HUES6 (cell line): ENCODE data around the gene KCNQ5.
"Not testable (repeated sequence)": the region's sequence is repeated elsewhere in the genome, so short reads cannot be mapped to it uniquely, and the experiment has no call there.

ENCODE experiments used
- H3K27ac ChIP-seq: 2 replicates; pipeline ENCODE4 v1.7.0; 2013; ENCODE audit warnings: low read depth, mild to moderate bottlenecking, low read length, inconsistent platforms
- H3K27me3 ChIP-seq: 2 replicates; pipeline ENCODE4 v1.6.1; 2013; ENCODE audit warnings: low read length; ENCODE audit not compliant: control insufficient read depth, insufficient read depth
- H3K36me3 ChIP-seq: 2 replicates; pipeline ENCODE4 v1.6.1; 2013; ENCODE audit warnings: low read length; ENCODE audit not compliant: control insufficient read depth, insufficient read depth
- H3K4me1 ChIP-seq: 2 replicates; pipeline ENCODE4 v1.6.1; 2013; ENCODE audit warnings: low read length; ENCODE audit not compliant: control insufficient read depth, insufficient read depth
- H3K4me3 ChIP-seq: 2 replicates; pipeline ENCODE4 v1.5.1; 2013; ENCODE audit warnings: low read depth, low read length
- H3K9ac ChIP-seq: one replicate; pipeline ENCODE4 v1.6.1; 2013; ENCODE audit warnings: mild to moderate bottlenecking, low read length
- H3K9me3 ChIP-seq: 2 replicates; pipeline ENCODE4 v1.6.1; 2013; ENCODE audit warnings: low read depth, low read length; ENCODE audit not compliant: control insufficient read depth, insufficient read depth

The KCNQ5 gene

DNA sequence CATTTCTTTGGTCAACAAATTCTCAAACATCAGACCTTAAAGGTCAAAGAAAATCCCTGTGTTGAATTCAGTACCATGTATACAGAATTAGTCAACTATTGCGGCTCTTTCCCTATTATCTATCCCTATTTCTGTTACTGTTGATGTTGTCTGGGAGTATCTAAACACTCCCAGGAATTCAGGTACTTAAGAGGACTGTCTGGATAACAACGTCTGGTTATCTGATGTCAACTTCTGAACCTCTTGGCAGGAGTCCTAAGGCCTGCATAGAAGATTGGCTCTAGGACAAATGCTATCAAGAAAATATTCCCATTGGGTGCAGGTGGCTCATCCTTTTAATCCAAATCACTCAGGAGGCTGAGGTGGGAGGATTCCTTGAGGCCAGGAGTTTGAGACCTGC, 347.8 kb downstream of the KCNQ5 start:
- Histone ChIP-seq H3K9me3 (no peaks in the 10 kb centered on the region), H3K27me3 (no peaks in the 10 kb centered on the region), H3K4me3 (no peak overlapping the region), H3K36me3 (no peaks in the 10 kb centered on the region), H3K27ac (no peak overlapping the region), H3K4me1 (no peaks in the 10 kb centered on the region), H3K9ac (no peak overlapping the region)

GRCh38 chr6:72972579-72972978, 350.7 kb downstream of the KCNQ5 start:
- Histone ChIP-seq H3K36me3 (no peaks in the 10 kb centered on the region), H3K9me3 (no peaks in the 10 kb centered on the region), H3K27me3 (no peaks in the 10 kb centered on the region), H3K9ac (no peak overlapping the region), H3K4me3 (no peak overlapping the region), H3K27ac (no peak overlapping the region), H3K4me1 (peaks cover 8% of the 10 kb centered on the region)

GRCh38 chr6:72974276-72974675, 352.4 kb downstream of the KCNQ5 start:
- no peaks in the 10 kb centered on the region for H3K36me3 ChIP-seq
- no peaks in the 10 kb centered on the region for H3K27me3 ChIP-seq
- no peak overlapping the region for H3K9ac ChIP-seq
- no peaks in the 10 kb centered on the region for H3K9me3 ChIP-seq
- no peak overlapping the region for H3K27ac ChIP-seq
- H3K4me1 ChIP-seq, result peaks cover 8% of the 10 kb centered on the region
- no peak overlapping the region for H3K4me3 ChIP-seq

DNA sequence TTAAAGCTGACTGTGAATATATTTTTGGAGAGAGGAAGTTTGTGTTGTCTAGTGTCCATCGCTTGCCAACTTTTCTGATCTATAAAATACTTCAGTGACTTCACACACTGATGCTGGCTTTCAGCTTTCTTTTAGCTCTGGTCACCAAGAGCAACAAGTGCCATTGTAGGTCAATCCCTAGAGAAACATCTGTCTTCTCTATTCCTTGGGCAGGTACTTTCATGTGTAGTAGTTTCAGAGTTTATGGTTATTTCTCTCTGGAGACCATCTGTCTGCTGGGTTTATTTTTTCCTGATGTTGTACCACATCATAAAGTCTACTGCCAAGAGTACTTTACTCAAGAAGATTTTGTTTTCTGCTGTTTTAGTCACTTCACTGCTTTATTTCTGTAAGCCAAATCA, 353.5 kb downstream of the KCNQ5 start:
- H3K4me3 ChIP-seq, result no peak overlapping the region
- H3K27ac ChIP-seq, result no peak overlapping the region
- peaks cover 8% of the 10 kb centered on the region for H3K4me1 ChIP-seq
- no peaks in the 10 kb centered on the region for H3K27me3 ChIP-seq
- no peak overlapping the region for H3K9ac ChIP-seq
- no peaks in the 10 kb centered on the region for H3K9me3 ChIP-seq
- H3K36me3 ChIP-seq, result no peaks in the 10 kb centered on the region

DNA sequence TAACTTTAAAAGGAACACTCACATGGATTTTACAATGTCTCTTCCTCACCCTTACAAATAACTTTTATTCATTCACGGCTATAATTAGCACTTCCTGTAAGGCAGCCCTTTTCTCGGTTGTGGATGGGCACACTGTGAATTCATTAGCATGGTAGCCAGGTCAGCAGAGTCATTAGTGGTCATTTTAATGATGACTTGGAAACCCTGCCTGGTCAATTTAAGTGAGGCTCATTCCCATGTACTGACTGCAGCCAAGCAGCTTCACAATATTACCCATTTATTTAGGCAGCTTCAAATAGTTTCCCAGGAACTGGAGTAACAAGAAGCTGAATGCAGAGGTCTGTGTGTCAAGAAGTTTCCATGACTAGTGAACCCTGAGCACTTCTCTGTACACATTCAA, 354.6 kb downstream of the KCNQ5 start:
- H3K36me3 ChIP-seq, result no peaks in the 10 kb centered on the region
- H3K27me3 ChIP-seq, result no peaks in the 10 kb centered on the region
- no peak overlapping the region for H3K27ac ChIP-seq
- no peak overlapping the region for H3K4me3 ChIP-seq
- H3K9ac ChIP-seq, result no peak overlapping the region
- H3K9me3 ChIP-seq, result no peaks in the 10 kb centered on the region
- peaks cover 8% of the 10 kb centered on the region for H3K4me1 ChIP-seq

GRCh38 chr6:72977114-72977513, 355.2 kb downstream of the KCNQ5 start:
- Histone ChIP-seq H3K9me3 (no peaks in the 10 kb centered on the region), H3K9ac (no peak overlapping the region), H3K27me3 (no peaks in the 10 kb centered on the region), H3K36me3 (no peaks in the 10 kb centered on the region), H3K4me1 (peaks cover 8% of the 10 kb centered on the region), H3K4me3 (no peak overlapping the region), H3K27ac (no peak overlapping the region)

DNA sequence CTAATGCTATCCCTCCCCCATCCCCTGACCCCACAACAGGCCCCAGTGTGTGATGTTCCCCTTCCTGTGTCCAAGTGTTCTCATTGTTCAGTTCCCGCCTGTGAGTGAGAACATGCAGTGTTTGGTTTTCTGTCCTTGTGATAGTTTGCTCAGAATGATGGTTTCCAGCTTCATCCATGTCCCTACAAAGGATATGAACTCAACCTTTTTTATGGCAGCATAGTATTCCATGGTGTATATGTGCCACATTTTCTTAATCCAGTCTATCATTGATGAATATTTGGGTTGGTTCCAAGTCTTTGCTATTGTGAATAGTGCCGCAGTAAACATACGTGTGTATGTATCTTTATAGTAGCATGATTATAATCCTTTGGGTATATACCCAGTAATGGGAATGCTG, 356.9 kb downstream of the KCNQ5 start:
- H3K27me3 ChIP-seq, H3K27ac ChIP-seq, H3K4me3 ChIP-seq, H3K9ac ChIP-seq, H3K4me1 ChIP-seq, H3K9me3 ChIP-seq, H3K36me3 ChIP-seq: not testable (repeated sequence)

- H3K4me3 ChIP-seq, H3K4me1 ChIP-seq, H3K9ac ChIP-seq, H3K27ac ChIP-seq, H3K27me3 ChIP-seq, H3K36me3 ChIP-seq: not testable (repeated sequence)
- H3K9me3 ChIP-seq, result peaks cover 13% of the 10 kb centered on the region
Measured at GRCh38 chr6:72984189-72984831, 362.4 kb downstream of the KCNQ5 start.

GRCh38 chr6:72984981-72985665, 363.3 kb downstream of the KCNQ5 start:
- Histone ChIP-seq H3K4me1 (no peaks in the 10 kb centered on the region), H3K4me3 (no peak overlapping the region), H3K27ac (no peak overlapping the region), H3K36me3 (no peaks in the 10 kb centered on the region), H3K27me3 (no peaks in the 10 kb centered on the region), H3K9ac (no peak overlapping the region), H3K9me3 (peaks cover 13% of the 10 kb centered on the region)

- peaks cover 13% of the 10 kb centered on the region for H3K9me3 ChIP-seq
- H3K9ac ChIP-seq, result no peak overlapping the region
Measured at GRCh38 chr6:72987301-72987700, 365.4 kb downstream of the KCNQ5 start.

GRCh38 chr6:72999995-73000394, 378.1 kb downstream of the KCNQ5 start:
- H3K9me3 ChIP-seq, result no peaks in the 10 kb centered on the region
- H3K9ac ChIP-seq, result no peak overlapping the region
- no peaks in the 10 kb centered on the region for H3K27me3 ChIP-seq
- no peak overlapping the region for H3K27ac ChIP-seq
- no peaks in the 10 kb centered on the region for H3K4me1 ChIP-seq
- H3K36me3 ChIP-seq, result no peaks in the 10 kb centered on the region
- H3K4me3 ChIP-seq, result no peak overlapping the region

More at GRCh38 chr6:72987301-72987700, 365.4 kb downstream of the KCNQ5 start:
- Histone ChIP-seq H3K36me3 (no peaks in the 10 kb centered on the region), H3K27ac (no peak overlapping the region), H3K4me3 (no peak overlapping the region), H3K27me3 (no peaks in the 10 kb centered on the region), H3K4me1 (no peaks in the 10 kb centered on the region)
